IPS DF 6.9 (cell line): ENCODE results near the gene NBR1.
"Not testable (repeated sequence)": the region's sequence is repeated elsewhere in the genome, so short reads cannot be mapped to it uniquely, and the experiment has no call there.

Experiments used
- DNase-seq: peaks from one replicate; pipeline ENCODE4 v3.0.0-alpha.2; 2013; ENCODE audit warnings: low read depth, low spot score
- H3K27ac ChIP-seq: one replicate; pipeline ENCODE4 v1.5.1; 2013; ENCODE audit warnings: low read length, control low read depth
- H3K27me3 ChIP-seq: 2 replicates; pipeline ENCODE4 v1.6.1; 2013; ENCODE audit warnings: mild to moderate bottlenecking, low read length; ENCODE audit not compliant: control insufficient read depth, insufficient read depth
- H3K36me3 ChIP-seq: 2 replicates; pipeline ENCODE4 v1.6.1; 2013; ENCODE audit warnings: low read length; ENCODE audit not compliant: control insufficient read depth, insufficient read depth
- H3K4me1 ChIP-seq: 2 replicates; pipeline ENCODE4 v1.6.1; 2013; ENCODE audit warnings: low read length; ENCODE audit not compliant: control insufficient read depth, insufficient read depth
- H3K4me3 ChIP-seq: 2 replicates; pipeline ENCODE4 v1.5.1; 2013; ENCODE audit warnings: mild to moderate bottlenecking, low read length
- H3K9me3 ChIP-seq: 2 replicates; pipeline ENCODE4 v1.6.1; 2013; ENCODE audit warnings: low read length, inconsistent platforms; ENCODE audit not compliant: control insufficient read depth, insufficient read depth
- WGBS: extraction: QIAGEN DNeasy Blood & Tissue Kit; methylation state at CpG from one replicate; pipeline ENCODE4 v1.1.7; 2013; ENCODE audit warnings: mixed read lengths, missing lambda C conversion rate; ENCODE audit not compliant: insufficient read length, insufficient coverage; 5-methylcytosine and 5-hydroxymethylcytosine counted together

NBR1 gene

GRCh38 chr17:43135454-43135819 is 35.6 kb upstream of the NBR1 start:
- Histone ChIP-seq H3K27ac (no peak overlapping the region), H3K9me3 (no peaks in the 10 kb centered on the region), H3K27me3 (no peaks in the 10 kb centered on the region), H3K4me3 (no peak overlapping the region), H3K4me1 (no peaks in the 10 kb centered on the region), H3K36me3 (no peaks in the 10 kb centered on the region; the same call in 1 of the 2 replicates)
- DNase-seq: no peak
- whole genome bisulfite sequencing: no CpG with 5 or more reads among the region's 19 CpGs

GRCh38 chr17:43136574-43136973 is 34.4 kb upstream of the NBR1 start:
- not testable (repeated sequence) for DNase-seq, H3K36me3 ChIP-seq, H3K27me3 ChIP-seq, H3K27ac ChIP-seq, H3K4me3 ChIP-seq, H3K4me1 ChIP-seq, H3K9me3 ChIP-seq
- WGBS: no CpG with 5 or more reads among the region's 3 CpGs

GRCh38 chr17:43138531-43138930 is 32.5 kb upstream of the NBR1 start:
- H3K4me1 ChIP-seq, H3K27me3 ChIP-seq, DNase-seq, H3K4me3 ChIP-seq, H3K36me3 ChIP-seq, H3K27ac ChIP-seq, H3K9me3 ChIP-seq: not testable (repeated sequence)
- no CpG with 5 or more reads among the region's 4 CpGs for WGBS

GRCh38 chr17:43140396-43141332 is 30.4 kb upstream of the NBR1 start:
- Histone ChIP-seq H3K36me3 (no peaks in the 10 kb centered on the region), H3K9me3 (no peaks in the 10 kb centered on the region), H3K4me1 (no peaks in the 10 kb centered on the region), H3K4me3 (no peak overlapping the region), H3K27ac (no peak overlapping the region), H3K27me3 (no peaks in the 10 kb centered on the region)
- DNase-seq: no peak
- no CpG with 5 or more reads among the region's 11 CpGs for WGBS

GRCh38 chr17:43142153-43142552 is 28.9 kb upstream of the NBR1 start:
- Histone ChIP-seq H3K36me3 (no peaks in the 10 kb centered on the region), H3K9me3 (no peaks in the 10 kb centered on the region), H3K4me1 (no peaks in the 10 kb centered on the region), H3K4me3 (no peak overlapping the region), H3K27ac (no peak overlapping the region), H3K27me3 (no peaks in the 10 kb centered on the region)
- WGBS: no CpG with 5 or more reads among the region's 5 CpGs
- DNase-seq: no peak

GRCh38 chr17:43143201-43143600 is 27.8 kb upstream of the NBR1 start:
- H3K9me3 ChIP-seq: no peaks in the 10 kb centered on the region

GRCh38 chr17:43146649-43147048 is 24.4 kb upstream of the NBR1 start:
- H3K4me3 ChIP-seq: no peak overlapping the region
- DNase-seq: no peak
- H3K27me3 ChIP-seq: no peaks in the 10 kb centered on the region
- H3K27ac ChIP-seq: no peak overlapping the region
- WGBS: no CpG with 5 or more reads among the region's 4 CpGs
- no peaks in the 10 kb centered on the region; the same call in 1 of the 2 replicates for H3K4me1 ChIP-seq
- H3K36me3 ChIP-seq: no peaks in the 10 kb centered on the region
- H3K9me3 ChIP-seq: no peaks in the 10 kb centered on the region

More at GRCh38 chr17:43143201-43143600, 27.8 kb upstream of the NBR1 start:
- no CpG with 5 or more reads among the region's 5 CpGs for WGBS
- H3K4me3 ChIP-seq: no peak overlapping the region
- no peak for DNase-seq
- no peaks in the 10 kb centered on the region for H3K4me1 ChIP-seq
- H3K36me3 ChIP-seq: no peaks in the 10 kb centered on the region
- H3K27me3 ChIP-seq: no peaks in the 10 kb centered on the region
- H3K27ac ChIP-seq: no peak overlapping the region

- H3K36me3 ChIP-seq: no peaks in the 10 kb centered on the region
- no peaks in the 10 kb centered on the region for H3K9me3 ChIP-seq
- no CpG with 5 or more reads among the region's 3 CpGs for WGBS
- H3K27me3 ChIP-seq: no peaks in the 10 kb centered on the region
- H3K4me1 ChIP-seq: no peaks in the 10 kb centered on the region; the same call in 1 of the 2 replicates
- no peak overlapping the region for H3K4me3 ChIP-seq
- DNase-seq: no peak
- no peak overlapping the region for H3K27ac ChIP-seq
Observed at GRCh38 chr17:43151880-43152456, 19.0 kb upstream of the NBR1 start.

- no CpG with 5 or more reads among the region's 3 CpGs for whole genome bisulfite sequencing
- not testable (repeated sequence) for H3K4me3 ChIP-seq, H3K9me3 ChIP-seq, H3K27me3 ChIP-seq, H3K4me1 ChIP-seq, H3K36me3 ChIP-seq, DNase-seq, H3K27ac ChIP-seq
Observed at GRCh38 chr17:43153197-43153835, 17.7 kb upstream of the NBR1 start.

GRCh38 chr17:43155666-43156065 is 15.3 kb upstream of the NBR1 start:
- Histone ChIP-seq H3K4me3 (no peak overlapping the region), H3K9me3 (no peaks in the 10 kb centered on the region), H3K4me1 (no peaks in the 10 kb centered on the region; the same call in 1 of the 2 replicates), H3K27ac (no peak overlapping the region), H3K27me3 (no peaks in the 10 kb centered on the region), H3K36me3 (no peaks in the 10 kb centered on the region)
- DNase-seq: no peak
- WGBS: no CpG with 5 or more reads among the region's 3 CpGs
